ENCODE data around the gene DUSP2.

Gene DUSP2

GRCh38 chr2:96098900-96099590, 46.2 kb downstream of the DUSP2 start:
- DNase-seq = no peak

DNA sequence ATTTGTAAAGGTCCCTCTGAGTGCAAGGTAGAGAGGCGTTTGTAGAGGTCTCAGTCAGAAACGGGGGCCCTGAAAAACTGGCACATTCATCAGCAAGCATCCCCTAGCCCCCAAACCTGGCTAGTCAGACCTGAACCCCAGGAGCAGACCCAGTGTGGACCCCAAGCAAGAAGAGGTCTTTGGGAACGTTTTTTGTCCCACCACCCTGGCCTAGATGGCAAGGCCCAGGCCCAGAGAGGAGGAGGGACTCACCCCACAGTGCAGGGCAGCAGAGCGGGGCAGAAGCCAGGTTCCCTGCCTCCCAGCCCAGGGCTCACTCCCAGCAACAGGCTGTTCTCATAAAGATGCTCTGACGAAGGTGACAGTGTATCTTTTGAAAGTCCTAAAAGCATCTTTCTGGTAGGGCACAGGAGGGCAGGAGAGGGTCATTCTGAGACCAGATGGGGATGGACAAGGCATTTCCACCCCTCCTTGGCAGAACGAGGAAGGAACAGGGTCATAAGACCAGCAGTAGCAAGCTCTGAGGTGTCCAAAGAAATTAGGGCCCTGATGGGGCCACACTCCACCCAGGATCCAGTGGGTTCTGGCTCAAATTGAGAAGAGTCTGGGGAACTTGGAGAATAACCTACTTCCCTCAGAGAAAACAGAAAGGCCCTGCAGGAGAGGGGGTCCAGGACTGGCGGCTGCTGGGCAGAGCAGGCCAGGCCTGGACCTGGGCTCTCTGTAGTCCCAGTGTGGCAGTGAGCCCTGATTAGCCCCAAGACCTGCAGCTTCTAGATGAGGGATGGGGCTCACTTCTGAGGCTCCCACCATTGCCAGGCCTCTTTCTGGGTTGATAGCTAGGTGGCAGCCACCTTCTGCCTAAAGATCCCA, 47.1 kb downstream of the DUSP2 start:
- no peak for DNase-seq

GRCh38 chr2:96097441-96097840, 47.8 kb downstream of the DUSP2 start:
- DNase-seq = no peak

DNA sequence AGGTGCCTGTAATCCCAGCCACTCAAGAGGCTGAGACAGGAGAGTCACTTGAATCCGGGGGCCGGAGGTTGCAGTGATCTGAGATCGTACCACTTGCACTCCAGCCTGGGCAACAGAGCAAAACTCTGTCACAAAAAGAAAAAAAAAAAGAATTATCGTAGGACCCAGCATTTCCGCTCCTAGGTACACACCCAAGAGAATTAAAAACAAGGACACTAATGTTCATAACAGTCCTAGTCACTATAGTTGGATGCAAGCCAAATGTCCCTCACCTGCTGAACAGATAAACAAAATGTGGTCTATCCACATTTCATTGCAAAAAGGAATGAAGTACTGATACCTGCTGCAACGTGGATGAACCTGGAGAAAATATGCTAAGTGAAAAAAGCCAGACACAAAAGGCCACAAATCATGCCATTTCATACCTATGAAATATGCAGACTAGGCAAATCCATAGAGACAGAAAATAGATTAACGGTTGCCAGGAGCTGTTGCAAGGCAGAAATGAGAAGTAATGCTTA, 50.1 kb downstream of the DUSP2 start:
- DNase-seq = no peak

- no peak for DNase-seq
Observed at GRCh38 chr2:96093528-96093927, 51.7 kb downstream of the DUSP2 start.

Measured in stimulated activated CD4-positive, alpha-beta T cell treated with anti-CD3 and anti-CD28 coated beads, Interleukin-1b, Interleukin-23, amount 100 ng/mL, for 48 hours (primary cell).